ENCODE results near the gene AQP12B. TPM values are rescaled to one million over a fixed set of nuclear protein-coding genes. Genes with fewer than 3 reads are reported as not detected.

The AQP12B gene
- polyA plus RNA-seq, 10 donors: 0.32 to 1.6 (median 0.74) TPM

GRCh38 chr2:240635998-240636547 lies 46.6 kb downstream of the AQP12B start:
- DNase-seq: no peak

- DNase-seq: no peak
Measured at GRCh38 chr2:240635121-240635997, 47.3 kb downstream of the AQP12B start.

GRCh38 chr2:240632306-240632721 lies 50.4 kb downstream of the AQP12B start:
- no peak for DNase-seq

- DNase-seq: no peak
Measured at GRCh38 chr2:240631548-240632305, 51.0 kb downstream of the AQP12B start.

DNA sequence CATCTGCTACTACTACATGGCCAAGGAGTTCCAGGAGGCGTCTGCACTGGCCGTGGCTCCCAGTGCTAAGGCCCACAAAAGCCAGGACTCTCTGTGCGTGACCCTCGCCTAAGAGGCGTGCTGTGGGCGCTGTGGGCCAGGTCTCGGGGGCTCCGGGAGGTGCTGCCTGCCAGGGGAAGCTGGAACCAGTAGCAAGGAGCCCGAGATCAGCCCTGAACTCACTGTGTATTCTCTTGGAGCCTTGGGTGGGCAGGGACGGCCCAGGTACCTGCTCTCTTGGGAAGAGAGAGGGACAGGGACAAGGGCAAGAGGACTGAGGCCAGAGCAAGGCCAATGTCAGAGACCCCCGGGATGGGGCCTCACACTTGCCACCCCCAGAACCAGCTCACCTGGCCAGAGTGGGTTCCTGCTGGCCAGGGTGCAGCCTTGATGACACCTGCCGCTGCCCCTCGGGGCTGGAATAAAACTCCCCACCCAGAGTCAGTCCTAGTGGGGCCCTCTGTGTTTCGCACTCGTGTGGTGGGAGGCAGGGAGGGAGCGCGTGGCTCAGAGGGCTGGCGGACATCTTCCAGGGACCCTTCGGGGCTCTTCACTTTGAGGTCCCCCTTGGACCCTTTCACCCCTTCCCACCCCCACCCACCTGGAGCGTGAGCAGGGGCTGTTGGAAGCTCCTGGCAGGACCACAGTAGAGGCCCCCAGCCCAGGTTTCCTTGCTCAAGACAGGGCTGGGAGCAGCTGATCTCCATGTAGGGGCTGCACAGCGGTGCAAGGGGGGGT lies 51.7 kb downstream of the AQP12B start:
- DNase-seq: no peak

- DNase-seq: no peak
Measured at GRCh38 chr2:240629968-240630770, 52.5 kb downstream of the AQP12B start.

GRCh38 chr2:240629619-240629967 lies 53.1 kb downstream of the AQP12B start:
- no peak for DNase-seq

- no peak for DNase-seq
Measured at GRCh38 chr2:240628808-240629618, 53.7 kb downstream of the AQP12B start.

DNA sequence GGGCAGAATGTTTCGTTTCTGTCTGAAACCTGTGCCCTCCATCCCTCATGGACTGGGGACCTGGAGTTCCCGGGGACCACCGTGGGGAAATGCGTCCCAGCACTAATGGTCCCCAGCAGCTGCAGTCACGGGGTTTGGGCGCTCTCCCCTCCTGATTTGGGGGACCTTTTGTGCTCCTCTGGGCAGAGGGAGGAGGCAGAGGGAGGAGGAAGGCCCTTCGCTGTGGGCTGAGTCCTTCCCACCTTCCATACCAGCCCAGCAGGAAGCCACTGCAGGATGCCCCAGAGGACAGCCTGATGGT lies 54.2 kb downstream of the AQP12B start:
- DNase-seq: no peak

- DNase-seq: no peak
Measured at GRCh38 chr2:240627736-240628506, 54.8 kb downstream of the AQP12B start.

- DNase-seq: peak in 2 of 3 donors; percentile 5 to 51
Measured at GRCh38 chr2:240626531-240627300, 56.0 kb downstream of the AQP12B start.

Other genes with a start within 250 kb of the AQP12B start
- gene GPC1, start 247.2 kb downstream of the AQP12B start, polyA plus RNA-seq (ENCODE audit: insufficient read length in 10 of 10): 100 to 1,000 TPM in 2 of 10 donors, 10 to 100 TPM in 8; 62.2 to 112 (median 88.4) TPM
- gene ANKMY1, start 124.9 kb downstream of the AQP12B start, polyA plus RNA-seq (ENCODE audit: insufficient read length in 10 of 10): 1 to 10 TPM; 6.1 to 9.6 (median 7.5) TPM
- 10 to 100 TPM in 3 of 10 donors, 1 to 10 TPM in 7; 8.1 to 11.0 (median 9.6) TPM for gene DUSP28, start 122.5 kb downstream of the AQP12B start, polyA plus RNA-seq (ENCODE audit: insufficient read length in 10 of 10)
- gene RNPEPL1, start 114.4 kb downstream of the AQP12B start, polyA plus RNA-seq (ENCODE audit: insufficient read length in 10 of 10): 10 to 100 TPM; 23.6 to 35.6 (median 26.6) TPM
- 10 to 100 TPM; 11.0 to 22.2 (median 15.0) TPM for gene CAPN10, start 96.2 kb downstream of the AQP12B start, polyA plus RNA-seq (ENCODE audit: insufficient read length in 10 of 10)
- 1 to 10 TPM in 8 of 10 donors, under 1 TPM in 2; 0.52 to 3.0 (median 1.4) TPM for gene GPR35, start 57.4 kb downstream of the AQP12B start, polyA plus RNA-seq (ENCODE audit: insufficient read length in 10 of 10)
- gene AQP12A, start 9.0 kb upstream of the AQP12B start, polyA plus RNA-seq (ENCODE audit: insufficient read length in 10 of 10): under 1 TPM in 4 of 10 donors, not detected in 6; 0.57 to 0.76 (median 0.65) TPM
- 1 to 10 TPM; 2.2 to 6.0 (median 4.6) TPM for gene KIF1A, start 137.3 kb upstream of the AQP12B start, polyA plus RNA-seq (ENCODE audit: insufficient read length in 10 of 10)
- under 1 TPM in 2 of 10 donors, not detected in 8; 0.08 to 0.11 TPM for gene AGXT, start 185.9 kb upstream of the AQP12B start, polyA plus RNA-seq (ENCODE audit: insufficient read length in 10 of 10)
- 1 to 10 TPM in 1 of 10 donors, under 1 TPM in 3, not detected in 6; 0.12 to 1.5 (median 0.64) TPM for gene MAB21L4, start 213.3 kb upstream of the AQP12B start, polyA plus RNA-seq (ENCODE audit: insufficient read length in 10 of 10)
- gene CROCC2, start 223.5 kb upstream of the AQP12B start, polyA plus RNA-seq (ENCODE audit: insufficient read length in 10 of 10): 1 to 10 TPM in 1 of 10 donors, under 1 TPM in 8, not detected in 1; 0.11 to 1.2 (median 0.24) TPM

All from muscle of back (tissue), 11 donors.